Esophagus squamous epithelium (tissue), 4 donors: Measurements from ENCODE around the gene CCDC192.

Source experiments
- CTCF ChIP-seq, 6 experiments: fragments of 450-650 bp in 4 of 6; fragments of 200-600 bp in 2 of 6; sonication (generic) in 2 of 6; IDR thresholded peaks; one replicate each; pipeline ENCODE4 v1.5.1; 2016 to 2019; ENCODE audit warnings: antibody characterized with exemption in 6 of 6, mild to moderate bottlenecking in 4 of 6, moderate library complexity in 4 of 6
- POLR2A ChIP-seq, 4 donors: fragments of 450-650 bp; IDR thresholded peaks; one replicate each; pipeline ENCODE4 v1.6.1; 2017; ENCODE audit warnings: antibody characterized with exemption in 4 of 4, mild to moderate bottlenecking in 4 of 4, moderate library complexity in 3 of 4

DNA sequence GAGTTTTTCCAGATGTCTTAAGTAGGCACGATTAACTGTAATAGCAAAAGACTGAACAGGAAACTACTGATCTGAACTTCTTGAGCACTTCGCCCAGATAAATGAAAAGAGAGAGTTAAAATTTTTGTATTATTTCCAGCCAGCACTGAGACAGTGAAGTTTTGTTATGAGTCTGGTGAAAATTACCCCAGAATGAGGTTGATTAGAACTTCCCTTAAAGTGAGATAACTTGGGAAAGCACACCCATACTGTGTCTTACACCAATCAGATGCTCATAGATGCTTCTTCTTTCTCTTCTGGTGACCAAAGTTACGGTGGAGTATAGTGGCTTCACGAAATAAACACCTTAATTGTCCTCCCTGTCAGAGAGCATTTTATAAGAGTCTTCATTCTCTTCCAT lies 248.6 kb downstream of the CCDC192 start:
- TF ChIP-seq CTCF (IDR thresholded peaks at IDR 0.05) = no peak
- TF ChIP-seq POLR2A (IDR thresholded peaks at IDR 0.05) = no peak
